GM06990 (cell line): ENCODE results near the gene ALX3.
"Not testable (repeated sequence)": the region's sequence is repeated elsewhere in the genome, so short reads cannot be mapped to it uniquely, and the experiment has no call there.

Experiments
- DNase-seq: peaks from one replicate; pipeline ENCODE4 v3.0.0-alpha.2; 2011; ENCODE audit not compliant: insufficient read length; ENCODE audit errors: extremely low read depth
- H3K27me3 ChIP-seq: replicated peaks from 2 replicates; pipeline ENCODE4 v1.6.0; 2011; ENCODE audit warnings: low read length; ENCODE audit not compliant: control insufficient read depth, insufficient read depth
- H3K36me3 ChIP-seq: 2 replicates; pipeline ENCODE4 v1.5.1; 2011; ENCODE audit warnings: low read length; ENCODE audit not compliant: control insufficient read depth, insufficient read depth
- H3K4me3 ChIP-seq: replicated peaks from 2 replicates; pipeline ENCODE4 v1.5.1; 2011; ENCODE audit warnings: low read depth, mild to moderate bottlenecking, control low read depth, low read length
- TF ChIP-seq, protein P1 (sequence below): IDR thresholded peaks from 2 replicates; pipeline ENCODE4 v1.5.1; 2011; ENCODE audit warnings: low read length, control low read depth, mild to moderate bottlenecking, inconsistent platforms; ENCODE audit not compliant: insufficient read depth, poor library complexity, severe bottlenecking

The ALX3 gene

DNA sequence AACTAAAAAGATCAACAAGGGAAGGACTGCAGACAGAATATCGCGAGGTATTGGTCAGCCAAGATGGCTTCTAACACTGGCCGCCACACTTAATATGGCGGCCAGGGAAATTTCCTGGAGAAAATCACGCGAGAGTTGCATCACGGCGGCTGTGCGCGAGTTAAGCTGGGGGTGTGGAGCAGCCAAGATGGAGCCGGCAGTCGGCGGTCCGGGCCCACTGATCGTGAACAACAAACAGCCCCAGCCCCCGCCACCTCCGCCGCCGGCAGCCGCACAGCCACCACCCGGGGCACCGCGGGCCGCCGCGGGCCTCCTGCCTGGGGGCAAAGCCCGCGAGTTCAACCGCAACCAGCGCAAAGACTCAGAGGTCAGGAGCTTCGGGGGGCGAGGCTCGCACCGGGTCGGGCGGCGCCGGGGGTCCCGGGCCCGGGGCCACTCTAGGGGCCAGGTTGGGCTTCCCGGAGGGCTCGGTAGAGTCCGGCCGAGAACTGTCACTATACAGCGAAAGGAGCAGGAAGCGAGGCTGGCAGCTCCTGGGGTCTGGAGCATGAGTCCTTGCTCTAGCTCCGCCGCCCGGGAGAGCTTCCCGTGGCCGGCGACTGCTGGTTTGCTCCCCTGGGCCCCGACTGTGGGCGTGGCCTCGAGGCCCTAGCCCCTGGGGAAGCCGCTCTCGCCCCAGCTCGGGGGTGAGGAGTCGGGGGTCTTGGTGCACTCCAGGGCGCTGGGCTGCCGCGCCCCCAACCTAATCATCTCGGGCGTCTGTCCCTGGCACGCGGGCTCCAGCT, 35.8 kb downstream of the ALX3 start, which contains the start of gene STRIP1:
Gene STRIP1, plus strand, starts transcription at position 174 of the 785 bp plus-strand sequence. Its CDS starts 14 bp downstream, at position 188.
- peak within 1 kb of the TSS; percentile 89 for H3K4me3 ChIP-seq
- peak; percentile 82 for DNase-seq
- TF ChIP-seq, protein P1, sequence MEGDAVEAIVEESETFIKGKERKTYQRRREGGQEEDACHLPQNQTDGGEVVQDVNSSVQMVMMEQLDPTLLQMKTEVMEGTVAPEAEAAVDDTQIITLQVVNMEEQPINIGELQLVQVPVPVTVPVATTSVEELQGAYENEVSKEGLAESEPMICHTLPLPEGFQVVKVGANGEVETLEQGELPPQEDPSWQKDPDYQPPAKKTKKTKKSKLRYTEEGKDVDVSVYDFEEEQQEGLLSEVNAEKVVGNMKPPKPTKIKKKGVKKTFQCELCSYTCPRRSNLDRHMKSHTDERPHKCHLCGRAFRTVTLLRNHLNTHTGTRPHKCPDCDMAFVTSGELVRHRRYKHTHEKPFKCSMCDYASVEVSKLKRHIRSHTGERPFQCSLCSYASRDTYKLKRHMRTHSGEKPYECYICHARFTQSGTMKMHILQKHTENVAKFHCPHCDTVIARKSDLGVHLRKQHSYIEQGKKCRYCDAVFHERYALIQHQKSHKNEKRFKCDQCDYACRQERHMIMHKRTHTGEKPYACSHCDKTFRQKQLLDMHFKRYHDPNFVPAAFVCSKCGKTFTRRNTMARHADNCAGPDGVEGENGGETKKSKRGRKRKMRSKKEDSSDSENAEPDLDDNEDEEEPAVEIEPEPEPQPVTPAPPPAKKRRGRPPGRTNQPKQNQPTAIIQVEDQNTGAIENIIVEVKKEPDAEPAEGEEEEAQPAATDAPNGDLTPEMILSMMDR, result no peak
- no peaks in the 10 kb centered on the region for H3K27me3 ChIP-seq
- H3K36me3 ChIP-seq, result peaks cover 15% of the 10 kb centered on the region

DNA sequence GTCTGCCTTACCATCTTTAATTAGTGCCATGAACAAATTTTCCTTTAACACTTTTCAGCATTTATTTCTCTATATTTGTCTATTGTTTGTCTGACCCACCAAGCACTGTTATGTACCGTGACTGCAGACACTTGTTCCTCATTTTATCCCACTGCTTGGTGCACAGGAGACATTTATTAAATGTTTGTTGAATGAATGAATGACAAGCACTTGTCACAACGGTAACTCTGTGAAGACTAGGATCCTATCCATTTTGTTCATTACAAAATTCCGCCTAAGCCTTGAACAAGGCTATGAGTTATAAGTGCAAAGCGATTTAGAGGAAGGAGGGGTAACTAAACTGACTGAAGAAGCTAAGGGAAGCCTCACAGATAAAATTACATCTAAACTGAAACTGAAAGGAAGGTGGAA, 36.4 kb downstream of the ALX3 start:
- TF ChIP-seq, protein P1, result no peak
- peaks cover 9% of the 10 kb centered on the region for H3K36me3 ChIP-seq
- DNase-seq, result no peak
- H3K4me3 ChIP-seq, result peak overlapping the region; percentile 56
- H3K27me3 ChIP-seq, result no peaks in the 10 kb centered on the region

DNA sequence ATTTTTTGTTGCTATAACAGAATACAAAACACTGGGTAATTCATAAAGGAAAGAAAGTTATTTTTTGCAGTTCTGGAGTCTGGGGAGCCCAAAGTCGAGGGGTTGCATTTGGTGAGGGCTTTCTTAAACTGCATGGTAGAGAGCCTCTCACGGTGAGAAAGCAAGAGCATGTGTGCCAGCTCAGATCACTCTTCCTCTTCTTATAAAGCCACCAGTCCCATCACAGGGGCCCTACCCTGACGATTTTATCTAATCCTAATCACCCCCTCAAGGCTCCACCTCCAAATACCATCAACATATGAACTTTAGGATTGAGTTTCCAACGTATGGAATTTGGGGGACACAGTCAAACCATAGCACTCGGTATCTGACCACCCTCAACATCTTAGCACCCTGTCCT, 37.1 kb downstream of the ALX3 start:
- Histone ChIP-seq H3K36me3 (peaks cover 4% of the 10 kb centered on the region), H3K27me3 (no peaks in the 10 kb centered on the region), H3K4me3 (no peak overlapping the region)
- DNase-seq, result no peak
- TF ChIP-seq, protein P1, result no peak

DNA sequence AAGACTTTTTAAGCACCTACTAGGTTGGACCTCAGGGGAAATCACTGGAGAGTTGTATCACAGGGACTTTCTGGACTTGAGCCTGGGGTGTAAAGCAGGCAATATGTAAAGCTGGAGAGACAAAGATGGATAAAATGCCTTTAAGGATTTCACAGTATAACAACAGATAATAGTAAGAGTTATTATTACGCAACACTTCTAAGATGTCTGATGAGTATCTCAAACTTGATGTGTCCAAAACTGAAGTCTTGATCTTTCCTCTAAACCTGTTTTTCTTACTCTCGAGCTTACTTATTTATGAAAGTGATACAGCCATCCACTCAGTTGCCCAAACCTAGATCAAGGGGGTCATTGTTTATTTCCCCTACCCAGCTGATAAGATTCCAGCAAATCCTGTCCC, 38.1 kb downstream of the ALX3 start:
- Histone ChIP-seq H3K4me3 (no peak overlapping the region), H3K27me3 (no peaks in the 10 kb centered on the region), H3K36me3 (no peaks in the 10 kb centered on the region)
- no peak for DNase-seq
- TF ChIP-seq, protein P1, result no peak

DNA sequence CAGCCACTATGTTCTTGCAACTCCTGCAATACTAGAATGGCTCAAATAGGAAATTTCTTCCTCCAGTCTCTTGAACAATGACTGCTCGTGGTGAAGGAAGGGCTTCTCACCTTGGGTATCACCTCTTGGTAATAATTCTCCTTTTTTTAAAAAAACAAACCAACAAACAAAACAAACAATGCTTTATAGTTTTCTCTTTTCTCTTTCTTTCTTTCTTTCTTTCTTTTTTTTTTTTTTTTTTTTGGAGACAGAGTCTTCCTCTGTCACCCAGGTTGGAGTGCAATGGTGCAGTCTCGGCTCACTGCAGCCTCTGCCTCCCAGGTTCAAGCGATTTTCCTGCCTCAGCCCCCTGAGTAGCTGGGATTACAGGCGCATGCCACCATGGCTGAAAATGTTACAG, 39.8 kb downstream of the ALX3 start:
- H3K27me3 ChIP-seq, H3K36me3 ChIP-seq, DNase-seq, H3K4me3 ChIP-seq: not testable (repeated sequence)

DNA sequence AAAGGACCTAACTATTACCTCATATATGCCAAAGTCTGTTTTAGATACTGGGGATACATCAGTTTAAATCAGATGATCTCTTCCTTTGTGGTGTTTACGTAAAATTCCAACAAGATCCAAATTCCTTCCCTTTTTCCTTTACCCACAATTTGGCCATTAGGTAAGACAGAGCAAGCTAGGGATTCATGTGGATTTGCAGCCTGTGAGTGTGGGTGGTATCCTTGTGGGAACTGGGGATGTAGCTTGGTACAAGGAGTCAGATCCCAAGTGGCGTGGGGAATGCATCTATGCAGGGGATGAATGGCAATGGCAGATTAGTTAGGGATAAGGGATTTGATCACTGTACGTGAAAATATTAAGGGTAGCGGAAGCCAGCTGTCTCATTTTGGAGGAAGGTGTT, 45.9 kb downstream of the ALX3 start:
- DNase-seq, result no peak
- Histone ChIP-seq H3K36me3 (peaks cover 5% of the 10 kb centered on the region), H3K27me3 (no peaks in the 10 kb centered on the region), H3K4me3 (no peak overlapping the region)
- TF ChIP-seq, protein P1, result no peak
